Smooth muscle cell (in vitro differentiated cells): ENCODE data around the gene EYA2. TPM values are rescaled to one million over a fixed set of nuclear protein-coding genes. Genes with fewer than 3 reads are reported as not detected.

Experiments
- DNase-seq: peaks from one replicate; lab custom pipeline; 2025; ENCODE audit not compliant: unreplicated experiment; lab: John Stamatoyannopoulos, UW
- H2AFZ ChIP-seq: fragments of 200-600 bp; sonication (generic); 2 replicates; pipeline ENCODE4 v1.6.0; 2016; ENCODE audit warnings: antibody characterized with exemption, low read depth, mild to moderate bottlenecking
- H3F3A ChIP-seq: fragments of 200-600 bp; sonication (generic); 2 replicates; pipeline ENCODE4 v1.6.0; 2017; ENCODE audit warnings: antibody characterized with exemption, low read depth
- H3K27ac ChIP-seq: fragments of 200-600 bp; sonication (generic); 2 replicates; pipeline ENCODE4 v1.5.1; 2016; ENCODE audit warnings: low read depth, mild to moderate bottlenecking
- H3K27me3 ChIP-seq: fragments of 200-600 bp; sonication (generic); 2 replicates; pipeline ENCODE4 v1.6.1; 2016; ENCODE audit warnings: low read depth, mild to moderate bottlenecking
- H3K36me3 ChIP-seq: fragments of 200-600 bp; sonication (generic); 2 replicates; pipeline ENCODE4 v1.5.1; 2016; ENCODE audit warnings: low read depth
- H3K4me1 ChIP-seq: fragments of 200-600 bp; sonication (generic); 2 replicates; pipeline ENCODE4 v1.5.1; 2016; ENCODE audit warnings: low read depth
- H3K4me2 ChIP-seq: fragments of 200-600 bp; sonication (generic); 2 replicates; pipeline ENCODE4 v1.6.0; 2016; ENCODE audit warnings: mild to moderate bottlenecking
- H3K4me3 ChIP-seq: fragments of 200-600 bp; sonication (generic); 2 replicates; pipeline ENCODE4 v1.5.1; 2016; ENCODE audit warnings: mild to moderate bottlenecking
- H3K79me2 ChIP-seq: fragments of 200-600 bp; sonication (generic); 2 replicates; pipeline ENCODE4 v1.6.0; 2016; ENCODE audit warnings: low read depth, mild to moderate bottlenecking
- H3K9ac ChIP-seq: fragments of 200-600 bp; sonication (generic); 2 replicates; pipeline ENCODE4 v1.6.0; 2016; ENCODE audit warnings: low read depth
- H3K9me3 ChIP-seq: fragments of 200-600 bp; sonication (generic); replicated peaks from 2 replicates; pipeline ENCODE4 v1.5.1; 2016; ENCODE audit warnings: low read depth
- H4K20me1 ChIP-seq: fragments of 200-600 bp; sonication (generic); 2 replicates; pipeline ENCODE4 v1.6.0; 2016; ENCODE audit warnings: low read depth
- CTCF ChIP-seq: fragments of 200-600 bp; sonication (generic); IDR thresholded peaks from 2 replicates; pipeline ENCODE4 v1.5.1; 2017; ENCODE audit warnings: borderline replicate concordance, mild to moderate bottlenecking, antibody characterized with exemption; ENCODE audit not compliant: insufficient read depth, poor library complexity, severe bottlenecking
- WGBS: methylation state at CpG from one replicate; pipeline ENCODE4 v1.1.7; 2016; ENCODE audit warnings: low lambda C conversion rate; 5-methylcytosine and 5-hydroxymethylcytosine counted together
- polyA plus RNA-seq: library from polyadenylated mRNA; unstranded; fragments of >200 nt; fragmentation: Nextera tagmentation; extraction: Ambion mirVana; gene quantifications from 2 replicates; pipeline ENCODE4 v1.2.1, GENCODE V29; 2016
- total RNA-seq: library from RNA; depleted of rRNA; stranded (reverse); fragments of >200 nt; gene quantifications from 2 replicates; pipeline ENCODE4 v1.2.3, GENCODE V29; 2014

Gene EYA2
- total and polyA plus RNA-seq, 2 experiments from 2014 or later, result 0.98 to 1.3 TPM

GRCh38 chr20:47007826-47008655 is 113.4 kb downstream of the EYA2 start:
- H4K20me1 ChIP-seq, result no peaks in the 10 kb centered on the region
- no peak overlapping the region for H3K4me3 ChIP-seq
- H3K79me2 ChIP-seq, result no peaks in the 10 kb centered on the region
- no peak overlapping the region for H3K4me2 ChIP-seq
- no peaks in the 10 kb centered on the region for H3K9me3 ChIP-seq
- H3K27ac ChIP-seq, result no peak overlapping the region
- 82% methylated on average over 14 of the region's 14 CpGs for WGBS
- no peaks in the 10 kb centered on the region for H3K4me1 ChIP-seq
- H3K27me3 ChIP-seq, result no peaks in the 10 kb centered on the region
- no peak for DNase-seq
- no peak for TF ChIP-seq CTCF
- H3K9ac ChIP-seq, result no peak overlapping the region
- no peak overlapping the region for H2AFZ ChIP-seq
- no peaks in the 10 kb centered on the region for H3F3A ChIP-seq
- no peaks in the 10 kb centered on the region for H3K36me3 ChIP-seq

DNA sequence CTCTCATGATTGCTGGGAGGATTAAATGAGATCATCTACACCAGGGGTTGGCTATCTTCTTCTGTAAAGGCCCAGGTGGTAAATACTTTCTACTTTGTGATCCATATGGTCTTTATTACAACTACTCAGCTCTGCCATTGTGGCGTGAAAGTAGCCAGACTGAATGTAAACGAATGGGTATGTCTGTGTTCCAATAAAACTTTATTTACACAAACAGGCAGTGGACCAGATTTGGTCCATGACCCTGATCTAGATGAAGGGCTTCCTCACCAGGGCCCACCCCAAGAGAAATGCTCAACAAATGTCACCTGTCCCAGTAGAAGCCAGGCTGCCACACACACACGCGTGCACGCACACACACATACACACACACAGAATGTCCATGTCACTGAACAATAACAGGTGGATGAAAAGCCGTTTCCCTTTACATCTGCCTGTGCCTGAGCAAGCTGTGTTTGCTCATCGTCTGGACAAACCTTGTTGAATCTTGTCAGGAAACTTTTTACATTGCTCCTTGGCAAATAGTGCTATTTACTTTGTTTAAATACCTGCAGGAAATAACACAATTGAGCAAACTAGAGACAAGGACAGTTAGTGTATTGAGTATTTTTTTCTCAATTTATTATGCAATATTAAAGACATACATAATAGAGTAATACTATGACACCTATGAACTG is 114.3 kb downstream of the EYA2 start:
- H3K4me1 ChIP-seq, result no peaks in the 10 kb centered on the region
- H3K9me3 ChIP-seq, result no peaks in the 10 kb centered on the region
- no peak overlapping the region for H3K4me3 ChIP-seq
- H4K20me1 ChIP-seq, result no peaks in the 10 kb centered on the region
- H3K9ac ChIP-seq, result no peak overlapping the region
- no peaks in the 10 kb centered on the region for H3K79me2 ChIP-seq
- no peaks in the 10 kb centered on the region for H3K36me3 ChIP-seq
- H3K4me2 ChIP-seq, result no peak overlapping the region
- H2AFZ ChIP-seq, result no peak overlapping the region
- TF ChIP-seq CTCF, result no peak
- H3K27me3 ChIP-seq, result peaks cover 2% of the 10 kb centered on the region
- WGBS, result 92% methylated on average over 7 of the region's 7 CpGs
- H3K27ac ChIP-seq, result no peak overlapping the region
- no peaks in the 10 kb centered on the region for H3F3A ChIP-seq
- DNase-seq, result no peak

GRCh38 chr20:47009784-47010183 is 115.1 kb downstream of the EYA2 start:
- Histone ChIP-seq H3K36me3 (no peaks in the 10 kb centered on the region), H3K27me3 (peaks cover 5% of the 10 kb centered on the region), H3K9ac (no peak overlapping the region), H4K20me1 (no peaks in the 10 kb centered on the region), H3F3A (no peaks in the 10 kb centered on the region), H2AFZ (no peak overlapping the region), H3K9me3 (no peaks in the 10 kb centered on the region), H3K4me2 (no peak overlapping the region), H3K4me1 (no peaks in the 10 kb centered on the region), H3K27ac (no peak overlapping the region), H3K4me3 (no peak overlapping the region), H3K79me2 (no peaks in the 10 kb centered on the region)
- no peak for TF ChIP-seq CTCF
- DNase-seq, result no peak
